IgD-negative memory B cell (primary cell): Measurements from ENCODE around the gene UBL7. TPM values are rescaled to one million over a fixed set of nuclear protein-coding genes. Genes with fewer than 3 reads are reported as not detected.

Experiments used
- H3K27ac Mint-ChIP-seq, 3 donors: one replicate each; pipeline ENCODE4 v1.8.0; 2020 to 2022; ENCODE audit warnings: mild to moderate bottlenecking in 3 of 3, mixed read lengths in 3 of 3, moderate library complexity in 1 of 3
- H3K27me3 Mint-ChIP-seq: one replicate; pipeline ENCODE4 v1.8.0; 2021; ENCODE audit warnings: mixed read lengths
- H3K36me3 Mint-ChIP-seq: one replicate; pipeline ENCODE4 v1.8.0; 2020; ENCODE audit warnings: mild to moderate bottlenecking, mixed read lengths
- H3K4me1 Mint-ChIP-seq, 3 donors: one replicate each; pipeline ENCODE4 v1.8.0; 2020 to 2022; ENCODE audit warnings: mixed read lengths in 3 of 3, mild to moderate bottlenecking in 1 of 3
- H3K4me3 Mint-ChIP-seq, 4 donors: one replicate each; pipeline ENCODE4 v1.8.0; 2020 to 2022; ENCODE audit warnings: mild to moderate bottlenecking in 4 of 4, mixed read lengths in 4 of 4, moderate library complexity in 3 of 4
- H3K9me3 Mint-ChIP-seq, 3 donors: one replicate each; pipeline ENCODE4 v1.8.0; 2020 to 2021; ENCODE audit warnings: mixed read lengths in 3 of 3, mild to moderate bottlenecking in 1 of 3
- polyA plus RNA-seq: library from polyadenylated mRNA; unstranded; fragments of 300-500 nt; fragmentation: Illumina TruSeq; gene quantifications from one replicate; pipeline ENCODE4 v1.2.3, GENCODE V29; 2021

Gene UBL7
- polyA plus RNA-seq, 1 donor from 2014 or later, result 123 TPM

DNA sequence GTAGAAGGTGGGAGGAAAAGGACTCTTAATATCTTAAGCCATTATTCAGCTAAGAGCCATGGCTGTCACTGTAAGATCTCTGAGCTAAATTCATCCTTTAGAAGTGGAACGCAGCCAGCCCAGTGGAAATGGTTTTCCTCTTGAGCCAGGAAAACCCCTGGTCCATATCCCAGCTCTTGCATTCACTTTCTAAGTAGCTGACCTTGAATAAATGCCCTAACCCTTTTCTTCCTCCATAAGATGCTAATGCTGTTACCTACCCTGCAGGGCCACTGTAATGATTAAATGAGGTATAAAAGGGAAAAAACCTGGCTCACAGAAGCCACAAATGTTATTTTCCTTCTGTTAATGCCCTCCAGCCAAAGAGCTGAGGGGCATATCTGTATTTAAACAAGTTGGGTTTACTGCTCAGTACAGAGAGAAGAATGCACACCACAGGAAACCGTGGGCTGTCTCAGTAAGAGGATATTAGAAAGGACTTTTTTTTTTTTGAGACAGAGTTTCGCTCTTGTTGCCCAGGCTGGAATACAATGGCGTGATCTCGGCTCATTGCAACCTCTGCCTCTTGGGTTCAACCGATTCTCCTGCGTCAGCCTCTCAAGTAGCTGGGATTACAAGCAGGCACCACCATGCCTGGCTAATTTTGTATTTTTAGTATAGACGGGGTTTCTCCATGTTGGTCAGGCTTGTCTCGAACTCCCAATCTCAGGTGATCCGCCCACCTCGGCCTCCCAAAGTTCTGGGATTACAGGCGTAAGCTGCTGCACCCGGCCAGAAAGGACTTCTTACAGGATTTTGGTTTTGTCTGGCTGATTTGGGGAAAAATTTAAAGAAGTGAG is 6.8 kb downstream of the UBL7 start:
- Mint-ChIP-seq H3K4me1 (peaks cover 3 to 8% (median 4%) of the 10 kb centered on the region in 3 donors), H3K27ac (no peak overlapping the region), H3K9me3 (no peaks in the 10 kb centered on the region), H3K27me3 (no peaks in the 10 kb centered on the region), H3K4me3 (no peak overlapping the region), H3K36me3 (peaks cover 9% of the 10 kb centered on the region)

DNA sequence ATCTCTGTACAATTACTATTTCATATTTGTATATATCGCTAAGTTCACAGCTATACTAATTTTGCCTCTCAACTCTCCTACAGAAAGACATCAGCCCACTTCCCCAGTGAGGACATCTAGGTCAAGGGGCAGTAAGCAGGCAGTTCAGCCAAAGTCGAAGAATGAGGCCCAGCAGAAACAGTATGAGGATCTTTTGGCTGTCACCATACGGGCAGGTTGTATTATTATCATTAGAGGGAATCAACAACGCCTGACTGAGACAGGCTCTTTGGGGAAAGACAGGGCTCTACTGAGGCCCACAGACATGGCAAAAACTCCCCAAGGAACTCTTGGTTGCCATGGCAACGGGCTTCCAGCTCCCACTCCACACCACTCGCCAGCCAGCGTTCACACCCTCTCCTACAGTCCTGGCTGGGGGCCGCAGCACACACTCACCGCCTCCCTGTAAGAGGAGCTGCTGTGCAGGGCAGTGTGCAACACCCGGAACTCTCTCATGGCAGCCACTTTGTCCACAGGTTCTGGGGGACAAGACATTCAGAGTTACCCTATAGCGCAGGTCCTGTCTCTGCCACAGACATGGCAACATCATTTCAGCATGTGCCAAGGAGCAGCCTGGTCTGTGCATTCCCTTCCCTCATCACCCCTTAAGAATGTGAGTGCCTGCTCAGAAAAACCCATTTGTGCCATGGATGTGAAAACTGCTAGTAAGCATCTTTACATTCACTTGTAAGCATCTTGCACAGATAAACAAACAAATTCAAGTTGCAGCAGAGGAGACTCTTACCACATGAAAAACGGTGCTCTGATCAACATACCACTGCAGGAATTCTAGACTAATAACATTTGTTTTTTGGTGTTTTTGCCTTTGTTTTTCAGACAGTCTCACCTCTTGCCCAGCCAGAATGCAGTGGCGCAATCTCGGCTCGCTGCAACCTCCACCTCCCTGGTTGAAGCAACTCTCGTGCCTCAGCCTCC is 8.8 kb downstream of the UBL7 start:
- H3K36me3 Mint-ChIP-seq, result peaks cover 9% of the 10 kb centered on the region
- H3K4me3 Mint-ChIP-seq, result no peak overlapping the region
- H3K27me3 Mint-ChIP-seq, result no peaks in the 10 kb centered on the region
- peaks cover 0 to 2% (median 0%) of the 10 kb centered on the region in 3 donors for H3K4me1 Mint-ChIP-seq
- H3K27ac Mint-ChIP-seq, result no peak overlapping the region
- no peaks in the 10 kb centered on the region for H3K9me3 Mint-ChIP-seq

DNA sequence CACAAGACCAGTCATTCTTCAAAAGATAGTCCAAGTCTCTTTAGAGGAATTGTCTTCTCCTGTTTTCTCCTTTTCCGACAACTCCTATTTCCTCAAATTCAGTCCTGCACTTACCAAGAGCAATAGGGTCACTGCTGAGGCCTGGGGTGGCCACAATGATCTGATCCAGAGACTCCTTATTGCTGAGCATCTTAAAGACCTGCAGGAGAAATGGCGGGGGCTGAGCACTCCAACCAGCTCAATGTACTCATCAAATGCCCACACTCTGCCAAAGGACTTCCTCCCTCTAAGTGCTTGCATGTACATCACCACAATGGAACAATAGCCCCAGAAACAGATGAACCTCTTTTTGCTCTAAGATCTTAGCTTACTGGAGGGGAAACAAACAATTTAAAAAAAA is 9.6 kb downstream of the UBL7 start:
- Mint-ChIP-seq H3K36me3 (peaks cover 8% of the 10 kb centered on the region), H3K4me3 (peak overlapping the region in 1 of 4 donors; percentile 58), H3K27ac (no peak overlapping the region), H3K9me3 (no peaks in the 10 kb centered on the region), H3K4me1 (peaks cover 0 to 2% (median 0%) of the 10 kb centered on the region in 3 donors), H3K27me3 (no peaks in the 10 kb centered on the region)

DNA sequence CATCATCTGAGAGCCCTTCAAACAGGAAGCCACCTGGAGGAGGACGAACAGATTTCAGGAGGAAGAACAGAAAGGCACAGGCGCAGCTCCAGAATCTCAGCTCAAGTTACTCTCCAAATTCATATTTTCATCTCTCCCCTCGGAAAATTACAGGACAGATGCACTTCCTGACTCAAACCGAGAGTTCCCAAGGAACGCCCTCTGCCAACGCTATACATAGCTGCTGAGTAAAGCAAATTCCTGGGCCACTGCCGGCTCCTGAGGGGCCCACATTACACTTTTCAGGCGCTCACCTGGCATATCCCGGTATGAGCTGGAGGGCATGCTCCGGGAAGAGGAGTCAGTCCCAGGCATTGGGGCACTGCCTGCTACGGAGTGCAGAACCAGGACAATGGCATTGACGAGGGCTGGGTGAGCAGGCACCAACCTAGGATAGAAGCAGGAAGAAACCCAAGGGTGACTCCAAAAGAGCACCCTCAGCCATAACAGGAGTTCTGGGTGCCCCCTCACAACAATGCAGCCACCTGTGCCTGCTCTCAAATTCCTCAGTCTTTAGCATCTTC is 11.2 kb downstream of the UBL7 start:
- peaks cover 8% of the 10 kb centered on the region for H3K36me3 Mint-ChIP-seq
- H3K4me1 Mint-ChIP-seq, result peaks cover 0 to 2% (median 0%) of the 10 kb centered on the region in 3 donors
- H3K27me3 Mint-ChIP-seq, result no peaks in the 10 kb centered on the region
- no peak overlapping the region for H3K4me3 Mint-ChIP-seq
- no peak overlapping the region for H3K27ac Mint-ChIP-seq
- H3K9me3 Mint-ChIP-seq, result no peaks in the 10 kb centered on the region

DNA sequence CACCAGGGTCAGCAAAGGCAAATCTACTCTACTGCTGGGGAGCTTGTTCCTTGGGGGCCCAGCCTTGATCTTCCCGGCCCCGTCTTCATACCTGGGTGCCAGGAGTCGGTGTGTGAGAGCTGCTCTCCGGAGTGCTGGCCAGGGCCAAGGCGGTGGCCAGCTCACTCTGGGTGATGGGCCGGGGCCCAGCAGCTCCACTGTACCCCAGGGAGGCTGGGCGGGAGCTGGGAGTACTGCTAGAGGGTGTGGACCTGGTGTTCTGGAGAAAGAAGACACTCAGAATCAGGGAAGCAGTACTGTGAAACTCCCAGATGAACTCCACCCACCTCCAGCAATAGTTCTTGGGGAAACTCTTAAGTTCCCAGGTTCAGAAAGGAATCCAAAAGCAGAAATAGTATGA is 11.9 kb downstream of the UBL7 start:
- peaks cover 8% of the 10 kb centered on the region for H3K36me3 Mint-ChIP-seq
- H3K4me3 Mint-ChIP-seq, result no peak overlapping the region
- no peaks in the 10 kb centered on the region for H3K27me3 Mint-ChIP-seq
- no peak overlapping the region for H3K27ac Mint-ChIP-seq
- peaks cover 0 to 2% (median 0%) of the 10 kb centered on the region in 3 donors for H3K4me1 Mint-ChIP-seq
- no peaks in the 10 kb centered on the region for H3K9me3 Mint-ChIP-seq

DNA sequence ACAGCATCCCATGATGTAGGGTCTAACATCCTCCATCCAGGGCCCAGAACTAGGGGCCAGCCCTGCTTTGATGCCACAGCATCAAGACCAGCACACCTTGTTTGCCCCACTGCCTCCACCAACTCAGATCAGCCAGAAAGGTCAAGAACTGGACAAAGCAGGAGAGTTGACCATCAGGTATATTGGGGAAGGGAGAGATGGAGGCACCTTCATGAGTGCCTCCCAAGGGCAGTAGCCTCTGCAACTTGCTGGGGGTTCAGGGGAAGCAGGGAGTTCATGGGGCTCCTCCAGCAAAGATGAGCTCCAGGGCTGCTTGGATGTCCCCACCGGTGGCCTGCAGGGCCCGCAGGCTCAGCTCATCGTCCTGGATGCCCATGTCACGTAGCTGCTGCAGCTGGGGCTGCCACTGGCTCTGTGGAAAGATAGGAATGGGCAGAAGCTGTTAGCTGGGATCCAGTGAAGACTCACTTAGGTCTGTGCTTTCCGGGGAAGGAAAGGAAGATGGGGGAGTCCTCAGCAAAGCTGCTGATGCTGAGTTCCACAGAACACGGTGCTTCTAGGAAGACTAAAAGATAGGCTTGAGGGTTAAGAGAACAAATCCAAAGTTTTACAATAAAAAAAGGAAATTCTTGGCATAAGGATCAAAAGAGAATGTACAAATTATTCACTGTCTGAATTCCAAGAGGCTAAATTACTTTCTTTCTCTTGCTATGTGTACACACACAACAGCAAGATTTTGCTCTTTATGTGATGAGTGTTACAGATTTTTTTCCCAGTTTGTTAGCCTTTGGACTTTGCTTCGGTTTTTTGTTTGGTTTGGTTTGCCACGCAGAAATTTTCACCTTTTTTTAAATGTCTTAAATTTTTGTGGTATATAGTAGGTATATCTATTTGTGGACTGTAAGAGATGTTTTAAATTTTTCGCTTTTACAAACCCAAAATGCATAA is 14.9 kb downstream of the UBL7 start:
- peaks cover 0 to 2% (median 0%) of the 10 kb centered on the region in 3 donors for H3K4me1 Mint-ChIP-seq
- peaks cover 10% of the 10 kb centered on the region for H3K36me3 Mint-ChIP-seq
- H3K9me3 Mint-ChIP-seq, result no peaks in the 10 kb centered on the region
- no peaks in the 10 kb centered on the region for H3K27me3 Mint-ChIP-seq
- H3K27ac Mint-ChIP-seq, result no peak overlapping the region
- H3K4me3 Mint-ChIP-seq, result no peak overlapping the region

DNA sequence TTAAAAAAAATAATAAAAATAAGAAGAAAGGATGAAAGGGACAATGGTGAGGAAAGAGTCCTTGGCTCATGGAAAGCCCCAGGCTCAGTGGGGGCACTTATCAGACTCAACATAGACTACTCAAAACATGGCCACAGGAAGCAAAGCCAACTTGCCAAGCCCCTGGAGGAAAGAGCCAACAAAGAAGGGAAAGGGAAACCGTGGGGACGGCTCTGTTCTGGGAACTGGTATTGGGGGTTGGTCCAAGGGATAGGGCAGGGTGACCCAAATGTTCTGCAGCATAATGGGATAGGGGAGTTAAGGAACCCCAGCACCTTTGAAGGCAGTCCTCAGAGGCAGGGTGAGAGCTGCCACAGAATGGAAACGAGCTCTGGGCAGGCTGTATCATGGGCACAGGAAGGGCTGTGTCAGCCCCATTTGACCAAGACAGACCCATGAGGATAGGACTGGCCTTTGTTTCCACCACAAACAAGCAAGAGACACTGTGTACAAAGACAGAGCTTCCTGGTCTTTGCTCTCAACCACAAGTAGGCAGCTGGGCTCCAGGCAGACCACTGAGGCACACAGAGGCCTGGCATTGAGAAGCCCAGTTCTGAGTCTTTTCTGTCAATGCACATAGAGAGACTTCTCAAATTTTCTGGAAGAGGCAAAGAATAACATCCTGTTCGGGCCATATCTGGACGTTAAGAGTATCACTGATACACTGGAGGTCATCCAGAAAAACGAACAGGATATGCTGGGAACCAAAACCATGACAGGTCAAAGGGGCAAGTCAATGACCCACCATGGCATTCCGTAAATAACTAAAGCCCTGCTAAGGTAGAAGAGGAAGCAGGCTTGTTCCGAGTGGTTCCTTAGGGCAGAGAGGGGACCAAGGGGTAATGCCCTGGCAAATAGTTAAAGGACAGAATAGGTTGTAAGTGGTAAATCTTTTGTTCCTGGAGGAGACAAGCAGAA is 16.6 kb downstream of the UBL7 start:
- Mint-ChIP-seq H3K36me3 (peaks cover 6% of the 10 kb centered on the region), H3K27ac (no peak overlapping the region)

DNA sequence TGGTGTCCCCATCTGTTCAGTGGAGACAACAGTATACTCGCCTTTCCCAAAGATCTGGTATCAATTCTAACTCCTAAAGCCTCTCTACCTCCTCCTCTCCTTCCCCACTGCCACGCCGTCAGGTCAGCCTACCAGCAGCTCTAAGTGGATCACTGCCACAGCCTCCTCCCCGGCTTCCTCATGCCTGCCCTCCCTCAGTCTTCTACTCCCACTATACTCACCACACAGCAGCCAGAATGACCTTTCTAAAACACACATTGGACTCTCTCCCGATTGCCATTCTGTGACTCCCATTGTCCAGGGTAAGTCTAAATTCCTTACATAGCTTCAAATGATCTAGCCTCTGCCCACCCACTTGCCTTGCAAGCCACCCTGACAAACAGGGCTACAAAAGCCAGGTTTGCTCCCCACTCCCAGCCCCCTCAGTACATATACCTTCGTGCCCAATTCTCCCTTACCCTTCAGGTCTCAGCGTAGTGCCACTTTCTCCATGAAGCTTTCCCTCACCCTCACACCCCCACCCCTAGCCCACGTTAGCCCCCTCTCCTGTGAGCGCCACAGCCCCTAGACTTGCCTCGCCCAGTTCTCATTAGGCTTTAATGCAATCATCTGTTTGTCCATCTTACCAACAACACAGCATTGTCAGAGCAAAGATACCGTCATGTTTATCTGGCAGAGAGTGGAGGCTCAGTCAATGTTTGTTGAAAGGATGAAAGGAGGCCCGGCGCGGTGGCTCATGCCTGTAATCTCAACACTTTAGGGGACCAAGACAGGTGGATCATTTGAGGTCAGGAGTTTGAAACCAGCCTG is 17.7 kb downstream of the UBL7 start:
- peaks cover 4 to 6% (median 6%) of the 10 kb centered on the region in 3 donors for H3K4me1 Mint-ChIP-seq
- no peaks in the 10 kb centered on the region for H3K27me3 Mint-ChIP-seq
- no peak overlapping the region for H3K27ac Mint-ChIP-seq
- H3K9me3 Mint-ChIP-seq, result no peaks in the 10 kb centered on the region
- peaks cover 6% of the 10 kb centered on the region for H3K36me3 Mint-ChIP-seq
- H3K4me3 Mint-ChIP-seq, result no peak overlapping the region

More for the DNA sequence above, 16.6 kb downstream of the UBL7 start:
- Mint-ChIP-seq H3K9me3 (no peaks in the 10 kb centered on the region), H3K4me1 (no peaks in the 10 kb centered on the region), H3K27me3 (no peaks in the 10 kb centered on the region), H3K4me3 (no peak overlapping the region)

DNA sequence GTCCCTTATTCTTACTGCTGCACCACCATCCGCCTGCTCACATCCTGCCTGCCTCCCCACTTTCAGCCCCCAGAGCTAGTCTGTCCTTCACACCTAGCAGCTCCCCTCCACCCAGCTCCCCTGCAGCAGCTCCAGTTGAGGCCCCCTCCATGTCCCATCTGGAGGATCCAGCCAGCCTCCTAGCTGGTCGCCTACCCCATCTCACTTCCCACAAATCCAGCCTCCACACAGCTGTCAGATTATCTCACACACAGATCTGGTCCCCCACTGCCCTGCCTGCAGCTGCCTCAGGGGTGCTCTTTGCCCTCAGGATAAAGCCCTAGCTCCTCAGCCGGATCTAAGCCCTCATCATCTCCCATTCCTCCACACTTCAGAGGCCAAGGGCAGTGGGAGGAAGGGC is 18.4 kb downstream of the UBL7 start:
- H3K4me1 Mint-ChIP-seq, result peaks cover 4 to 7% (median 6%) of the 10 kb centered on the region in 3 donors
- no peaks in the 10 kb centered on the region for H3K9me3 Mint-ChIP-seq
- no peak overlapping the region for H3K4me3 Mint-ChIP-seq
- no peaks in the 10 kb centered on the region for H3K27me3 Mint-ChIP-seq
- H3K36me3 Mint-ChIP-seq, result peaks cover 6% of the 10 kb centered on the region
- H3K27ac Mint-ChIP-seq, result no peak overlapping the region

DNA sequence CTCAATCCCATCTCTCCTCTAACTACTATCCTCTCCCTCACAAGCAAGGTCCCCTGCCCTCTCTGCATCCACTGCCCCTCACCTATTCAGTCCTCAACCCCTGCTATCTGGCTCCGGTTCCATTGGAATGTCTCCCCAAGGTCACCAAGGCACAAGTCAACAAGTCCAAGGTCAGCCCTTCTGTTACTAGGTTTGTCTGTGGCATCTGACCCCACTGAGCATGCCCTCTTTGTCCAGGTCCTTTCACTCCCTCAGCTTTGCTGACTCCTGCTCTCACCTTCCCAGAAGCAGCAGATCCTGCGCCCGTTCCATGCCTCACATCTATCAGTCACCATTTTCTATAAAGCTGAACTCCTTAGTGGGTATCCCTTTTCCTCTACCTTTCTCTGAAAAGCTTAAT is 18.9 kb downstream of the UBL7 start:
- H3K9me3 Mint-ChIP-seq, result no peaks in the 10 kb centered on the region
- no peaks in the 10 kb centered on the region for H3K27me3 Mint-ChIP-seq
- no peak overlapping the region for H3K27ac Mint-ChIP-seq
- H3K4me3 Mint-ChIP-seq, result no peak overlapping the region
- peaks cover 6% of the 10 kb centered on the region for H3K36me3 Mint-ChIP-seq
- peaks cover 4 to 7% (median 6%) of the 10 kb centered on the region in 3 donors for H3K4me1 Mint-ChIP-seq

DNA sequence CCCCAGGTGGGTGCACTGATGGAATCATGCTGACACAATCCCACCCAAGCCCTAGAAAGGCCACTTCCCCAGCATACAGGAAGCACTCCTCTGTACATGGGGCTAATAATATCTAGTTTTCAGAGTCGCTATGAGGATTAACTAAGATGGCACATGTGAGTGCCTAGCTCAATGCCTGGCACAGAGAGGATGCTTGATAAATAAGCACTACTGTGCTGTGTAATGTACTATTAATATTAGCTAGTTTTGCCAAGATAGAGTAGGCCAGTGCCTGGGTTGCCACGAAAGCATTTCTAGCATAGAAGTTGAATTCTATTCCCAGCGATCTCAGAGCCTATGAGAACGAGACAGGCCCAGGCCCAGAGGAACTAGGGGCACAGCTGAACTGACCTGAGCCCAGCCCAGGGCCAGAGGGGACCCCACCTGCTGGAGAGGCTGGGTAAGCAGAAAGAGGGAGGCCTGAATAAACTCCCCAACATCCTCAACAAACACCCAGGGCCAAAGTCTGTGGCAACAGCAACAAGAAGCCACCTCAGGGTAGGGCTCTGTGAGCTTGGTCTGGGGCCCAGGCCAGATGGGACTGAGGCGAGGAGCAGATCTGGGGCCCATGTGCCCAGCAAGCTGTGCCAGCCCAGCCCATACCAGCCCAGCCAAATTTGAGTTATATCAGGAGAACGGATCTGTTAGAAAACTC is 19.6 kb downstream of the UBL7 start:
- Mint-ChIP-seq H3K9me3 (no peaks in the 10 kb centered on the region), H3K36me3 (peaks cover 5% of the 10 kb centered on the region), H3K4me1 (peaks cover 4 to 7% (median 6%) of the 10 kb centered on the region in 3 donors), H3K27ac (peak overlapping the region in 1 of 3 donors; percentile 43), H3K4me3 (no peak overlapping the region), H3K27me3 (no peaks in the 10 kb centered on the region)

DNA sequence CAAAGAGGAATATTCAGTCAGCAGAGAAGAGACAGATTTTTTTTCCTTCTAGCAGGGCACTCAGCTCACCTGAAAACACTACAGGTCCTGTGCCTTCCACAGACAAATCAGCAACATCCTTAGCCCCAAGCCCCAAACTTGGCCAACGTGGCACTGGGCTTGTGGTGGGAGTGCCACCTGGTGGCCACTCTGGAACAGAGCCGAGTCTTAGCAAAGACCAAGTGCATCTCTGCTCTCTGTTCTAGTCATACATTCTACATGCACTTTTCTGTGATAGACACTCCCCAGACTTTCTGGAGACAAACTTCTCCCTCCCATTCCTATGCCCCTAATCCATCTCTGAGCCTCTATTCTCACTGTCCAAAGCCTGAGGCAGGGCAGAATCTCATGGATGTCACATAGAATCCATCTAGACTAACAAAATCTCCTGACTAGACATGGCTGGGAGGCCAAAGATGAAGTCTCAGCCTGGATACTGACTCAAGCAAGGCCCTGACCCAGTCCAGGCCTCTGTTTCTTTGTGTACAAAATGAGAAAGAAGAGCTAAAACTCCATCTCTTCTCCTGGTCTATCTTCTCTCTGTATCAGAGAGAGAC is 22.1 kb downstream of the UBL7 start:
- no peaks in the 10 kb centered on the region for H3K27me3 Mint-ChIP-seq
- no peaks in the 10 kb centered on the region for H3K9me3 Mint-ChIP-seq
- peak overlapping the region; percentile 22 to 60 (median 49) for H3K27ac Mint-ChIP-seq
- H3K4me3 Mint-ChIP-seq, result peak overlapping the region in 1 of 4 donors; percentile 36
- peaks cover 15 to 27% (median 25%) of the 10 kb centered on the region in 3 donors for H3K4me1 Mint-ChIP-seq
- H3K36me3 Mint-ChIP-seq, result peaks cover 3% of the 10 kb centered on the region
